Duodenal mucosa (tissue), 2 donors: ENCODE measurements around the gene NHP2.

Experiments
- H3K27ac ChIP-seq: one replicate; pipeline ENCODE4 v1.7.0; 2013; ENCODE audit warnings: low read depth, low read length
- H3K27me3 ChIP-seq, 2 donors: one replicate each; pipeline ENCODE4 v1.7.0; 2013; ENCODE audit warnings: low read length in 2 of 2, control low read depth in 1 of 2; ENCODE audit not compliant: insufficient read depth in 2 of 2, control insufficient read depth in 1 of 2
- H3K36me3 ChIP-seq, 2 donors: one replicate each; pipeline ENCODE4 v1.7.0; 2013; ENCODE audit warnings: low read length in 2 of 2, control low read depth in 1 of 2; ENCODE audit not compliant: insufficient read depth in 2 of 2, control insufficient read depth in 1 of 2
- H3K4me1 ChIP-seq, 2 donors: one replicate each; pipeline ENCODE4 v1.7.0; 2013; ENCODE audit warnings: low read length in 2 of 2, control low read depth in 1 of 2; ENCODE audit not compliant: insufficient read depth in 2 of 2, control insufficient read depth in 1 of 2
- H3K4me3 ChIP-seq, 2 donors: one replicate each; pipeline ENCODE4 v1.7.0; 2013; ENCODE audit warnings: low read length in 2 of 2, low read depth in 1 of 2
- H3K9ac ChIP-seq, 2 donors: one replicate each; pipeline ENCODE4 v1.7.0; 2013; ENCODE audit warnings: low read length in 2 of 2, low read depth in 1 of 2
- H3K9me3 ChIP-seq, 2 donors: one replicate each; pipeline ENCODE4 v1.7.0; 2013; ENCODE audit warnings: low read length in 2 of 2, control low read depth in 1 of 2; ENCODE audit not compliant: control insufficient read depth in 1 of 2

Gene NHP2

GRCh38 chr5:178152491-178153444 lies 917 bp downstream of the NHP2 start:
- peaks cover 7 to 21% of the 10 kb centered on the region in 2 donors for H3K4me1 ChIP-seq

DNA sequence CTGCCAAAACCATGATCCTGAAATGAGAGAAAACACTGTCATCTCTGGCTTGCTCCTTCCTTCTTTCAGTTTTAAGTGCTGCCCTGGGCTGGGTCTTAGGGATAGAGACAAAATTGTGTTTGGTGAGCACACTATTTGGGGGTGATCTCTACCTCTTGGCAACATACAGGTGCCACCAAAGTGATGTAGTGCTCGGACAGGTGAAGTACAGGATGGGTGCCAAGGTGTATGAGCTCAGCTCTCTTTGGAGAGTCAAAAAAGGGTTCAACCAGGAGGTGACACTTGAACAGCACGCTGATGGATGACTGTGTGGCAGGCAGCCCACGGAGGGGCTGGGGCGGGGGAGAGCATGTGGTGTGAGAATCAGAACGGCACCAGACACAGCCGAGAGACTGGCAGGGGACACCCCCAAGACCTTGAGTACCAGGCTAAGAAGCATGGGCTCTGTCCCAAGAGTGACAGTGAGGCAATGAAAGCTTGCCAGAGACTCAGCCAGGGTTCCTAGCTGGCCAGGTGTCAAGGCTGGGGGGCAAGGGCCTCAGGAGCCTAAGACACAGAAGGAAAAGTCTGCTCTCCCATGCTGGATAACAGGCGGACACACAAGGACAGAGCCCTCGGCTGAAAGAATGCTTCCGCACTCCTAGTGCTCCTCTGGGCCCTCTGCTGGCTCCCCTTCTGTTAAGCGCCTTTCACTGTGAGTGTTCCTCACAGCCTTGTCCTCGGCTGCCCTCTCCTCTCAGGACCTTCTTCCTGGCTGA lies 2.5 kb downstream of the NHP2 start:
- Histone ChIP-seq H3K27ac (no peak overlapping the region), H3K36me3 (peaks cover 28 to 54% of the 10 kb centered on the region in 2 donors), H3K9me3 (no peaks in the 10 kb centered on the region), H3K27me3 (no peaks in the 10 kb centered on the region), H3K4me3 (no peak overlapping the region), H3K4me1 (peaks cover 7 to 21% of the 10 kb centered on the region in 2 donors), H3K9ac (no peak overlapping the region)

More at GRCh38 chr5:178152491-178153444, 917 bp downstream of the NHP2 start:
- peaks cover 13 to 38% of the 10 kb centered on the region in 2 donors for H3K36me3 ChIP-seq
- peak overlapping the region; percentile 73 to 80 for H3K4me3 ChIP-seq
- H3K9ac ChIP-seq = peak overlapping the region; percentile 12 to 58
- no peaks in the 10 kb centered on the region for H3K27me3 ChIP-seq
- H3K9me3 ChIP-seq = no peaks in the 10 kb centered on the region
- no peak overlapping the region for H3K27ac ChIP-seq

- no peak overlapping the region for H3K4me3 ChIP-seq
- no peak overlapping the region for H3K27ac ChIP-seq
- H3K27me3 ChIP-seq = no peaks in the 10 kb centered on the region
- peaks cover 7 to 18% of the 10 kb centered on the region in 2 donors for H3K4me1 ChIP-seq
- no peak overlapping the region for H3K9ac ChIP-seq
- no peaks in the 10 kb centered on the region for H3K9me3 ChIP-seq
- peaks cover 28 to 64% of the 10 kb centered on the region in 2 donors for H3K36me3 ChIP-seq
Observed at GRCh38 chr5:178149199-178149932, 4.3 kb downstream of the NHP2 start.

GRCh38 chr5:178147406-178147805 lies 6.3 kb downstream of the NHP2 start:
- no peak overlapping the region for H3K4me3 ChIP-seq
- H3K9me3 ChIP-seq = no peaks in the 10 kb centered on the region
- peaks cover 38 to 83% of the 10 kb centered on the region in 2 donors for H3K36me3 ChIP-seq
- H3K4me1 ChIP-seq = peaks cover 0 to 8% of the 10 kb centered on the region in 2 donors
- no peak overlapping the region for H3K27ac ChIP-seq
- no peak overlapping the region for H3K9ac ChIP-seq
- H3K27me3 ChIP-seq = no peaks in the 10 kb centered on the region

GRCh38 chr5:178145965-178146820 lies 7.5 kb downstream of the NHP2 start:
- Histone ChIP-seq H3K4me1 (no peaks in the 10 kb centered on the region), H3K9me3 (no peaks in the 10 kb centered on the region), H3K27me3 (no peaks in the 10 kb centered on the region), H3K36me3 (peaks cover 42 to 83% of the 10 kb centered on the region in 2 donors), H3K27ac (no peak overlapping the region), H3K9ac (no peak overlapping the region), H3K4me3 (no peak overlapping the region)

GRCh38 chr5:178143901-178144300 lies 9.8 kb downstream of the NHP2 start:
- H3K9ac ChIP-seq = no peak overlapping the region
- no peaks in the 10 kb centered on the region for H3K9me3 ChIP-seq
- H3K27me3 ChIP-seq = no peaks in the 10 kb centered on the region
- no peak overlapping the region for H3K4me3 ChIP-seq
- H3K4me1 ChIP-seq = no peaks in the 10 kb centered on the region
- no peak overlapping the region for H3K27ac ChIP-seq
- H3K36me3 ChIP-seq = peaks cover 39 to 66% of the 10 kb centered on the region in 2 donors

GRCh38 chr5:178143246-178143645 lies 10.4 kb downstream of the NHP2 start:
- Histone ChIP-seq H3K9ac (no peak overlapping the region), H3K4me3 (no peak overlapping the region), H3K27me3 (no peaks in the 10 kb centered on the region), H3K9me3 (no peaks in the 10 kb centered on the region), H3K27ac (no peak overlapping the region), H3K4me1 (no peaks in the 10 kb centered on the region), H3K36me3 (peaks cover 34 to 60% of the 10 kb centered on the region in 2 donors)

DNA sequence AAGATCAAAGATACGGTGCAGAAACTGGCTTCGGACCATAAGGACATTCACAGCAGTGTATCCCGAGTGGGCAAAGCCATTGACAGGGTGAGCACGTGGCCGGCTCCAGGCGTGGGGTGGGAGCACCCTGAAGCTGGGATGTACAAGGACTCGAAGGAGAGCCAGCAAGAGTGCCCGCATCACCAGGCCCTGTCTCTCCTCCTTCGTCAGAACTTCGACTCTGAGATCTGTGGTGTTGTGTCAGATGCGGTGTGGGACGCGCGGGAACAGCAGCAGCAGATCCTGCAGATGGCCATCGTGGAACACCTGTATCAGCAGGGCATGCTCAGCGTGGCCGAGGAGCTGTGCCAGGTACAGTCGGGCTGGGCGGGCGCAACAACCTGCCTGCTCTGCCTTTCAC lies 11.0 kb downstream of the NHP2 start:
- H3K36me3 ChIP-seq = peaks cover 28 to 59% of the 10 kb centered on the region in 2 donors
- no peak overlapping the region for H3K4me3 ChIP-seq
- no peak overlapping the region for H3K27ac ChIP-seq
- no peak overlapping the region for H3K9ac ChIP-seq
- H3K27me3 ChIP-seq = no peaks in the 10 kb centered on the region
- no peaks in the 10 kb centered on the region for H3K4me1 ChIP-seq
- H3K9me3 ChIP-seq = no peaks in the 10 kb centered on the region

DNA sequence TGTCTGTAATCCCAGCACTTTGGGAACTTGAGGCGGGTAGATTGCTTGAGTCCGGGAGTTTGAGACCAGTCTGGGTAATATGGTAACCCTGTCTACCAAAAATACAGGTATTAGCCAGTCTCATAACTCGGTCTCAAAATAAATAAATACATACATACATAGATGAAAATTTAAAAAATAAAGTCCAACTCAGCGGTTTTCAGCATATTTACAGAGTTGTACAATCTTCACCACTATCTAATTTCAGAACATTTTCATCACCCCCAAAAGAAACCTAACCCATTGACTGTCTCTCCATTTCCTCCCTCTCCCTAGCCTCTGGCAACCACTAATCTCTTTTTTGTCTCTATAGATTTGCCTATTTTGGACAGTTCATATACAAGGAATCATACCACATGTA lies 12.1 kb downstream of the NHP2 start:
- Histone ChIP-seq H3K9ac (no peak overlapping the region), H3K36me3 (peaks cover 17 to 54% of the 10 kb centered on the region in 2 donors), H3K4me1 (no peaks in the 10 kb centered on the region), H3K9me3 (no peaks in the 10 kb centered on the region), H3K4me3 (no peak overlapping the region), H3K27ac (no peak overlapping the region), H3K27me3 (no peaks in the 10 kb centered on the region)
